Body of pancreas (tissue), 4 donors: Measurements from ENCODE around the gene RNF166. TPM values are rescaled to one million over a fixed set of nuclear protein-coding genes. Genes with fewer than 3 reads are reported as not detected.

Experiments
- microRNA-seq, 2 donors: library from miRNA; unstranded; fragments of <30 nt; microRNA quantifications; one replicate each; pipeline ENCODE4, GENCODE V29; 2016; ENCODE audit warnings: borderline number of aligned reads in 2 of 2, borderline replicate concordance in 2 of 2
- total RNA-seq, 2 donors: library from RNA; depleted of rRNA; stranded (reverse); fragments of >200 nt; gene quantifications; one replicate each; pipeline ENCODE4 v1.1.0, GENCODE V29; 2016

RNF166 gene
- total RNA-seq, 2 donors from 2014 or later, result 16.6 to 27.7 TPM

Small RNA genes within 50 kb of the gene (microRNA-seq; reads per million reads assigned to microRNA genes)
- gene MIR4722, result 0 reads per million in 2 donors

Other genes starting within 250 kb of the RNF166 start
- gene ZC3H18, start 136.0 kb downstream of the RNF166 start, total RNA-seq, result 10 to 100 TPM; 11.7 to 22.4 TPM
- gene IL17C, start 67.8 kb downstream of the RNF166 start, total RNA-seq, result not detected
- 100 to 1,000 TPM; 126 to 177 TPM for gene CYBA, start 55.4 kb downstream of the RNF166 start, total RNA-seq
- gene MVD, start 43.3 kb downstream of the RNF166 start, total RNA-seq, result 10 to 100 TPM; 16.9 to 28.7 TPM
- gene SNAI3, start 19.9 kb downstream of the RNF166 start, total RNA-seq, result under 1 TPM in 1 of 2 donors, not detected in 1; 0.26 TPM
- 10 to 100 TPM in 1 of 2 donors, 1 to 10 TPM in 1; 5.7 to 10.2 TPM for gene CTU2, start 95 bp upstream of the RNF166 start, total RNA-seq
- 100 to 1,000 TPM in 1 of 2 donors, 10 to 100 TPM in 1; 61.0 to 269 TPM for gene PIEZO1, start 78.8 kb upstream of the RNF166 start, total RNA-seq
- gene CDT1, start 97.4 kb upstream of the RNF166 start, total RNA-seq, result 1 to 10 TPM in 1 of 2 donors, not detected in 1; 7.6 TPM
- gene APRT, start 105.5 kb upstream of the RNF166 start, total RNA-seq, result 100 to 1,000 TPM in 1 of 2 donors, 10 to 100 TPM in 1; 95.9 to 104 TPM
- 10 to 100 TPM in 1 of 2 donors, 1 to 10 TPM in 1; 8.8 to 48.8 TPM for gene GALNS, start 150.5 kb upstream of the RNF166 start, total RNA-seq
- gene TRAPPC2L, start 150.7 kb upstream of the RNF166 start, total RNA-seq, result 10 to 100 TPM in 1 of 2 donors, 1 to 10 TPM in 1; 7.6 to 35.5 TPM
- not detected for gene PABPN1L, start 160.3 kb upstream of the RNF166 start, total RNA-seq